ENCODE data around the gene EIF3F.

- TF ChIP-seq, protein P1, sequence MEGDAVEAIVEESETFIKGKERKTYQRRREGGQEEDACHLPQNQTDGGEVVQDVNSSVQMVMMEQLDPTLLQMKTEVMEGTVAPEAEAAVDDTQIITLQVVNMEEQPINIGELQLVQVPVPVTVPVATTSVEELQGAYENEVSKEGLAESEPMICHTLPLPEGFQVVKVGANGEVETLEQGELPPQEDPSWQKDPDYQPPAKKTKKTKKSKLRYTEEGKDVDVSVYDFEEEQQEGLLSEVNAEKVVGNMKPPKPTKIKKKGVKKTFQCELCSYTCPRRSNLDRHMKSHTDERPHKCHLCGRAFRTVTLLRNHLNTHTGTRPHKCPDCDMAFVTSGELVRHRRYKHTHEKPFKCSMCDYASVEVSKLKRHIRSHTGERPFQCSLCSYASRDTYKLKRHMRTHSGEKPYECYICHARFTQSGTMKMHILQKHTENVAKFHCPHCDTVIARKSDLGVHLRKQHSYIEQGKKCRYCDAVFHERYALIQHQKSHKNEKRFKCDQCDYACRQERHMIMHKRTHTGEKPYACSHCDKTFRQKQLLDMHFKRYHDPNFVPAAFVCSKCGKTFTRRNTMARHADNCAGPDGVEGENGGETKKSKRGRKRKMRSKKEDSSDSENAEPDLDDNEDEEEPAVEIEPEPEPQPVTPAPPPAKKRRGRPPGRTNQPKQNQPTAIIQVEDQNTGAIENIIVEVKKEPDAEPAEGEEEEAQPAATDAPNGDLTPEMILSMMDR (IDR thresholded peaks at IDR 0.05), result no peak
- no peak for TF ChIP-seq POLR2AphosphoS5 (IDR thresholded peaks at IDR 0.05)
These were observed 16.1 kb downstream of the EIF3F start for GRCh38 chr11:8003187-8003586.

Measured in stomach (tissue), 4 donors.